HL-60 (cell line): ENCODE measurements around the gene CHCHD1.

ENCODE experiments used
- CTCF ChIP-seq: IDR thresholded peaks from one replicate; pipeline ENCODE4 v1.5.1; 2011; ENCODE audit warnings: low read length, control low read depth, inconsistent platforms; ENCODE audit not compliant: insufficient read depth
- GABPA ChIP-seq: IDR thresholded peaks from 2 replicates; pipeline ENCODE4 v1.6.1; 2012; ENCODE audit warnings: low read depth
- POLR2AphosphoS5 ChIP-seq: IDR thresholded peaks from 2 replicates; pipeline ENCODE4 v1.6.1; 2012; ENCODE audit warnings: low read depth
- REST ChIP-seq: IDR thresholded peaks from 2 replicates; pipeline ENCODE4 v1.6.1; 2012; ENCODE audit warnings: low read depth; ENCODE audit not compliant: insufficient replicate concordance
- SPI1 ChIP-seq: IDR thresholded peaks from 2 replicates; pipeline ENCODE4 v1.6.1; 2012; ENCODE audit warnings: low read depth, mild to moderate bottlenecking, borderline replicate concordance

- no peak for TF ChIP-seq CTCF
- TF ChIP-seq GABPA = no peak
- no peak for TF ChIP-seq POLR2AphosphoS5
- TF ChIP-seq SPI1 = no peak
- TF ChIP-seq REST = no peak
These were observed 9.2 kb downstream of the CHCHD1 start for GRCh38 chr10:73790886-73791625.
